ENCODE data around the gene QTRT2.

- TF ChIP-seq POLR2A (IDR thresholded peaks at IDR 0.05; ENCODE audit: low read length) = no peak
- no peak for TF ChIP-seq GATA1 (IDR thresholded peaks at IDR 0.05; ENCODE audit: low read depth, low read length)
These were observed 56.2 kb downstream of the QTRT2 start for GRCh38 chr3:114112696-114113095.
